ENCODE data around the gene BCL10. TPM values are rescaled to one million over a fixed set of nuclear protein-coding genes. Genes with fewer than 3 reads are reported as not detected.
A peak's percentile ranks its signal among the peaks of the same experiment; 100 is the strongest.

BCL10 gene
- total RNA-seq, 2 experiments from 2014 or later = 50.0 to 52.0 TPM

DNA sequence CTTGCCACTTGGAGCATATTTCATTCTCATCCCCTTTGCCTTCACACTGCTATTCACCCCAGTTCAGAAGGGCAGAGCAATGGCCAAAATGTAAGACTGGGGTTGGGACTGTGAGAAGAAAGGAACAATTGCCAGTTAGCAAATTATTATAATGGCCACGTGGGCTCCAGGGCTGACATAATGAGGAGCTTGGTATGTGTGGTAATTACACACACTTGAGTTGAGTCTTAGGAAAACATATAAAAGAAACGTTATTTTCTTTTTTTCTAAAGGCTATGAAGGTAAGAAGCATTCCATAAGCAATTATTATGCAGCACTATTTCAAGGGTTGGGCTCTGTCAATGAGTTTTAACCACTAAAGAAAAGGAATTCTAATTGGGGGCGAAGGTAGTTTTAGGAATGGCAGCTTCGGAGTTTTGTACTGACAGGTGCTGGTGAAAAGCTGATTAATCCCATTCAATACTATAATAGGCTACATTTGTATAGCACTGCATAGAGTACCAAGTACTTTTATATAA lies 32.5 kb upstream of the BCL10 start:
- no peak overlapping the region for H3K27ac ChIP-seq (ENCODE audit: low read depth in 1 of 2, low read length in 2 of 2)
- peaks cover 5% of the 10 kb centered on the region for H3K4me1 Mint-ChIP-seq (ENCODE audit: low read depth)
- no peaks in the 10 kb centered on the region for H3K9me3 Mint-ChIP-seq
- intact Hi-C loops (cut with DNase I, micrococcal nuclease) = loop anchor here in 1 of 2 experiments (5.0 kb wide), 1 partner anchor 708 kb away; no protein-coding TSS in a partner anchor
- H3K4me3 Mint-ChIP-seq = no peak overlapping the region
- H3K27me3 Mint-ChIP-seq = peaks cover 56% of the 10 kb centered on the region
- H3K36me3 Mint-ChIP-seq (ENCODE audit: low read depth) = no peaks in the 10 kb centered on the region
- no peak overlapping the region for H3K4me3 ChIP-seq (ENCODE audit: low read length)
- TF ChIP-seq, protein P1, sequence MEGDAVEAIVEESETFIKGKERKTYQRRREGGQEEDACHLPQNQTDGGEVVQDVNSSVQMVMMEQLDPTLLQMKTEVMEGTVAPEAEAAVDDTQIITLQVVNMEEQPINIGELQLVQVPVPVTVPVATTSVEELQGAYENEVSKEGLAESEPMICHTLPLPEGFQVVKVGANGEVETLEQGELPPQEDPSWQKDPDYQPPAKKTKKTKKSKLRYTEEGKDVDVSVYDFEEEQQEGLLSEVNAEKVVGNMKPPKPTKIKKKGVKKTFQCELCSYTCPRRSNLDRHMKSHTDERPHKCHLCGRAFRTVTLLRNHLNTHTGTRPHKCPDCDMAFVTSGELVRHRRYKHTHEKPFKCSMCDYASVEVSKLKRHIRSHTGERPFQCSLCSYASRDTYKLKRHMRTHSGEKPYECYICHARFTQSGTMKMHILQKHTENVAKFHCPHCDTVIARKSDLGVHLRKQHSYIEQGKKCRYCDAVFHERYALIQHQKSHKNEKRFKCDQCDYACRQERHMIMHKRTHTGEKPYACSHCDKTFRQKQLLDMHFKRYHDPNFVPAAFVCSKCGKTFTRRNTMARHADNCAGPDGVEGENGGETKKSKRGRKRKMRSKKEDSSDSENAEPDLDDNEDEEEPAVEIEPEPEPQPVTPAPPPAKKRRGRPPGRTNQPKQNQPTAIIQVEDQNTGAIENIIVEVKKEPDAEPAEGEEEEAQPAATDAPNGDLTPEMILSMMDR (IDR thresholded peaks at IDR 0.05) = no peak
- peaks cover 10% of the 10 kb centered on the region for H3K4me1 ChIP-seq (ENCODE audit: insufficient read depth, low read length)
- no peak overlapping the region for H3K27ac Mint-ChIP-seq
- H3K9me3 ChIP-seq (ENCODE audit: control insufficient read depth in 1 of 2, insufficient read depth in 1 of 2, low read length in 2 of 2) = peaks cover 0 to 4% of the 10 kb centered on the region in 2 experiments
- ChIA-PET CTCF (interaction anchor here (0.8 to 1.2 kb wide), 2 partner anchors 13 to 364 kb away, joined by 3 read pairs; no protein-coding TSS in a partner anchor), POLR2A (interaction anchor here (1.0 kb wide), 1 partner anchor 33 kb away, joined by 6 read pairs; the partner anchor contains the start of gene BCL10)
- H3K27me3 ChIP-seq (ENCODE audit: control insufficient read depth in 1 of 2, insufficient read depth in 2 of 2, low read length in 2 of 2) = peaks cover 6 to 9% of the 10 kb centered on the region in 2 experiments
- DNase-seq (no peak), ATAC-seq (ENCODE audit: poor library complexity) (no peak)
- H3K36me3 ChIP-seq (ENCODE audit: insufficient read depth, low read length) = no peaks in the 10 kb centered on the region

DNA sequence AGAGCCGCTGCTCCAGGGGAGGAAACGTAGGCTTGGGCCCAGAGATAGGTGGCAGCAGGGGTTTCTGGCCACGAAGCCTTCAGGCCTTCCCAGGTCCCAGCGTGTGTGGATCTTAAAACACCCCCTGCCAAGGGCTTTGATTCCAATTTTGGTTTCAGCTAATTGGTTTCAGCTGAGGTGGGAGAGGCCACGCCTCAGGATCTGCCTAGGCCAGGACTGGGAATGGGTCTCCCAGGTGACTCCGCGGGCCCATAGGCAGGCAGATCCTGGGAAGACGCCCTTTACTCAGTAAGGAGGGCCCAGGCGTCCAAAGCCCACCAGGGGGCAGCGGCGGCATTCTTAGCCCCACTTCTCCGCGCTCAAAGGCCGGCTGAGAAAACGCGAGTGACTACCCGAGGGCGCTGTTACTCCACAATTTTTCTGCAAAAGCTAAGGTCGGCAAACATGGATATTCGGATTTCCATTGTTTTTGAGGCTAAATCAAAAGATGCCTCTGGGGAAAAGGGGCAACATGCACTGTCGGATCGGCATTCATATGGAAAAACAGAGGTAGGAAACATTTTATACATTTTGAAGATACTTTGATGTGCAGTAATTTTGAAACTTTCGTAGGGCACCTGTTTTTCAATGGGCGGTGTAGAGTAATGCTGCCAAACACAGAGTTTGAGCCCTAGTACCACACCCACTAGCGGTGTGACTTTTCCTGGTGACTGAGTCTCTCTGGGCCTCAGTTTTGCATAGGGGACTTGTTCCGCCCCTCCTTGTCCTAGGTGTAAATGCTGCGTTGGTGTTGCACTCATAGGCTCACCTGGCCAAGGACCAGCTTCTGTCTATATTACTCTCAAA lies 31.8 kb upstream of the BCL10 start:
- H3K36me3 Mint-ChIP-seq (ENCODE audit: low read depth) = no peaks in the 10 kb centered on the region

DNA sequence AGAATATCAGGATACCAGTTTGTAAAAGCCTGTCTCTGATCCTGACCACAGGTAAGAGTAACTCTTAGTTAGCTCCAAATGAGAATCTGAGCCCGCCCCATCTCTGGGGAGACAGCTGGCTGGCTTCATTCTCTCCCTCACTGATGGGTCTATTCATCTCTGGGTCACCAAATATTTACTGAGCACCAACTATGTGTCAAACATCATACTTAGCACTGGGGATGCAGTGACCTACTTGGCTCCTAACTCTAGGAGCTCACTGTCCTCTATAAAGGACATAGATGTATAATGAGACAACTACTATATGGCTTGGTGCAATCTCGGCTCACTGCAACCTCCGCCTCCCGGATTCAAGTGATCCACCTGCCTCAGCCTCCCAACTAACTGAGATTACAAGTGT lies 29.8 kb upstream of the BCL10 start:
- no peaks in the 10 kb centered on the region for H3K36me3 ChIP-seq (ENCODE audit: insufficient read depth, low read length)
- H3K27me3 Mint-ChIP-seq = peaks cover 37% of the 10 kb centered on the region
- H3K4me3 Mint-ChIP-seq = no peak overlapping the region
- TF ChIP-seq, protein P1 (IDR thresholded peaks at IDR 0.05) = no peak
- DNase-seq (no peak), ATAC-seq (ENCODE audit: poor library complexity) (no peak)
- H3K4me3 ChIP-seq (ENCODE audit: low read length) = no peak overlapping the region
- H3K36me3 Mint-ChIP-seq (ENCODE audit: low read depth) = no peaks in the 10 kb centered on the region
- H3K27me3 ChIP-seq (ENCODE audit: control insufficient read depth in 1 of 2, insufficient read depth in 2 of 2, low read length in 2 of 2) = peaks cover 6 to 9% of the 10 kb centered on the region in 2 experiments
- H3K4me1 Mint-ChIP-seq (ENCODE audit: low read depth) = peaks cover 5% of the 10 kb centered on the region
- H3K27ac Mint-ChIP-seq = no peak overlapping the region
- H3K4me1 ChIP-seq (ENCODE audit: insufficient read depth, low read length) = peaks cover 10% of the 10 kb centered on the region
- intact Hi-C loops (cut with DNase I, micrococcal nuclease) = loop anchor here in 1 of 2 experiments (5.0 kb wide), 1 partner anchor 711 kb away; no protein-coding TSS in a partner anchor
- H3K9me3 Mint-ChIP-seq = no peaks in the 10 kb centered on the region
- peaks cover 0 to 4% of the 10 kb centered on the region in 2 experiments for H3K9me3 ChIP-seq (ENCODE audit: control insufficient read depth in 1 of 2, insufficient read depth in 1 of 2, low read length in 2 of 2)
- POLR2A ChIA-PET = no interaction called here
- no peak overlapping the region for H3K27ac ChIP-seq (ENCODE audit: low read depth in 1 of 2, low read length in 2 of 2)
- CTCF ChIA-PET = no interaction called here

More for the DNA sequence above, 31.8 kb upstream of the BCL10 start:
- Mint-ChIP-seq H3K27ac (no peak overlapping the region), H3K4me1 (ENCODE audit: low read depth) (peaks cover 5% of the 10 kb centered on the region), H3K4me3 (peak overlapping the region; percentile 65), H3K27me3 (peaks cover 49% of the 10 kb centered on the region), H3K9me3 (no peaks in the 10 kb centered on the region)
- no peak overlapping the region for H3K4me3 ChIP-seq (ENCODE audit: low read length)
- H3K27me3 ChIP-seq (ENCODE audit: control insufficient read depth in 1 of 2, insufficient read depth in 2 of 2, low read length in 2 of 2) = peaks cover 6 to 9% of the 10 kb centered on the region in 2 experiments
- ATAC-seq (ENCODE audit: poor library complexity) (peak; percentile 83), DNase-seq (peak; percentile 21 to 70 (median 50))
- TF ChIP-seq, protein P1 (IDR thresholded peaks at IDR 0.05) = peak; percentile 71
- H3K9me3 ChIP-seq (ENCODE audit: control insufficient read depth in 1 of 2, insufficient read depth in 1 of 2, low read length in 2 of 2) = peaks cover 0 to 4% of the 10 kb centered on the region in 2 experiments
- H3K36me3 ChIP-seq (ENCODE audit: insufficient read depth, low read length) = no peaks in the 10 kb centered on the region
- intact Hi-C loops (cut with DNase I, micrococcal nuclease) = loop anchor here in 1 of 2 experiments (5.0 kb wide), 1 partner anchor 709 kb away; no protein-coding TSS in a partner anchor
- ChIA-PET CTCF (interaction anchor here (0.8 to 1.2 kb wide), 2 partner anchors 12 to 363 kb away, joined by 3 read pairs; no protein-coding TSS in a partner anchor), POLR2A (interaction anchor here (1.0 kb wide), 1 partner anchor 32 kb away, joined by 6 read pairs; the partner anchor contains the start of gene BCL10)
- peaks cover 10% of the 10 kb centered on the region for H3K4me1 ChIP-seq (ENCODE audit: insufficient read depth, low read length)
- H3K27ac ChIP-seq (ENCODE audit: low read depth in 1 of 2, low read length in 2 of 2) = no peak overlapping the region
